ENCODE data around the gene CPM. TPM values are rescaled to one million over a fixed set of nuclear protein-coding genes. Genes with fewer than 3 reads are reported as not detected.

Gene CPM
- total and polyA plus RNA-seq, 10 of the 15 experiments (the other 5 are each of a cell fraction or from before 2014, with no cell fraction given), result 0.06 to 1.7 (median 0.41) TPM

GRCh38 chr12:68871921-68872320, 61.0 kb downstream of the CPM start:
- H3K4me2 ChIP-seq (ENCODE audit: control insufficient read depth, insufficient read depth), result no peak overlapping the region
- ATAC-seq, result peak; percentile 62; the same call in 2 of the 3 replicates
- H2AFZ ChIP-seq (ENCODE audit: control insufficient read depth, low read depth, low read length), result no peak overlapping the region
- no peak for TF ChIP-seq MYC (IDR thresholded peaks at IDR 0.05; ENCODE audit: insufficient read depth, insufficient read length, insufficient replicate concordance, low read length, severe bottlenecking)
- peak; percentile 29 to 48 (median 37); a peak in 4 of 6 replicates for TF ChIP-seq CTCF (IDR thresholded peaks at IDR 0.05 in 2 of 3, conservative IDR thresholded peaks at IDR 0.05 in 1 of 3; ENCODE audit: control insufficient read depth in 2 of 3, extremely low read depth in 1 of 3, insufficient read depth in 1 of 3, low read depth in 3 of 3, low read length in 3 of 3)
- TF ChIP-seq BCLAF1 (IDR thresholded peaks at IDR 0.05), result no peak
- TF ChIP-seq RAD21 (IDR thresholded peaks at IDR 0.05; ENCODE audit: insufficient read depth, low read depth, low read length), result peak; percentile 52
- TF ChIP-seq JUNB (IDR thresholded peaks at IDR 0.05), result 0 out of 2 replicates have a peak, but pooled peaks have one; percentile 23
- TF ChIP-seq SMC3 (IDR thresholded peaks at IDR 0.05; ENCODE audit: borderline replicate concordance, low read length), result peak; percentile 52
- TF ChIP-seq GABPA (IDR thresholded peaks at IDR 0.05; ENCODE audit: low read depth), result no peak
- TF ChIP-seq HDAC6 (IDR thresholded peaks at IDR 0.05; ENCODE audit: unreplicated experiment), result no peak
- TF ChIP-seq CREM (IDR thresholded peaks at IDR 0.05; ENCODE audit: low read depth), result no peak
- RAD21 ChIA-PET (ENCODE audit: unreplicated experiment), result no interaction called here
- no peaks in the 10 kb centered on the region for H3K9me3 ChIP-seq (replicated peaks; ENCODE audit: control insufficient read depth, insufficient read depth, low read length)
- no peak overlapping the region for H3K4me3 ChIP-seq
- H3K36me3 ChIP-seq (ENCODE audit: control insufficient read depth in 2 of 2, insufficient read depth in 2 of 2, low read length in 1 of 2), result no peaks in the 10 kb centered on the region
- BruUV-seq (replicated peaks), result no TSS peak
- in situ Hi-C loops (cut with MboI) (loop anchor here (5.0 kb wide), 1 partner anchor 200 kb away; no protein-coding TSS in a partner anchor), intact Hi-C loops (cut with micrococcal nuclease; ENCODE audit: unreplicated experiment) (no loop called here)
- FAIRE-seq, result no peak
- no peak overlapping the region for H3K27ac ChIP-seq (ENCODE audit: control insufficient read depth, insufficient read depth)
- SMC1A ChIA-PET (ENCODE audit: uncharacterized antibody, unreplicated experiment), result interaction anchor here (0.6 to 1.4 kb wide), 5 partner anchors 20 to 232 kb away, joined by 3 to 5 read pairs (median 3); no protein-coding TSS in a partner anchor
- no peaks in the 10 kb centered on the region for H3K27me3 ChIP-seq (replicated peaks in 1 of 2; ENCODE audit: control insufficient read depth in 2 of 2, insufficient read depth in 2 of 2, low read length in 1 of 2)
- no peak overlapping the region for H3K9ac ChIP-seq (ENCODE audit: control insufficient read depth, insufficient read depth, low read length)
- no peaks in the 10 kb centered on the region for H3K4me1 ChIP-seq (ENCODE audit: control insufficient read depth, insufficient read depth, low read length)
- CTCF ChIA-PET, result interaction anchor here (0.6 to 1.5 kb wide), 4 partner anchors 197 to 203 kb away, joined by 3 to 6 read pairs (median 5); no protein-coding TSS in a partner anchor
- no peaks in the 10 kb centered on the region for H4K20me1 ChIP-seq (ENCODE audit: control insufficient read depth, insufficient read depth)
- WGBS (ENCODE audit: insufficient coverage, insufficient replicate concordance, low lambda C conversion rate, missing lambda C conversion rate), result 29% methylated on average over 3 of the region's 6 CpGs
- DNase-seq (ENCODE audit: low read depth, low spot score), result no peak
- no peaks in the 10 kb centered on the region for H3K79me2 ChIP-seq (ENCODE audit: control insufficient read depth, insufficient read depth, low read length)
- POLR2A ChIA-PET, result no interaction called here

All from GM12878 (cell line).